ENCODE measurements around the gene CD9.
"Not testable (repeated sequence)": the region's sequence is repeated elsewhere in the genome, so short reads cannot be mapped to it uniquely, and the experiment has no call there.

Gene CD9, protein sequence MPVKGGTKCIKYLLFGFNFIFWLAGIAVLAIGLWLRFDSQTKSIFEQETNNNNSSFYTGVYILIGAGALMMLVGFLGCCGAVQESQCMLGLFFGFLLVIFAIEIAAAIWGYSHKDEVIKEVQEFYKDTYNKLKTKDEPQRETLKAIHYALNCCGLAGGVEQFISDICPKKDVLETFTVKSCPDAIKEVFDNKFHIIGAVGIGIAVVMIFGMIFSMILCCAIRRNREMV

DNA sequence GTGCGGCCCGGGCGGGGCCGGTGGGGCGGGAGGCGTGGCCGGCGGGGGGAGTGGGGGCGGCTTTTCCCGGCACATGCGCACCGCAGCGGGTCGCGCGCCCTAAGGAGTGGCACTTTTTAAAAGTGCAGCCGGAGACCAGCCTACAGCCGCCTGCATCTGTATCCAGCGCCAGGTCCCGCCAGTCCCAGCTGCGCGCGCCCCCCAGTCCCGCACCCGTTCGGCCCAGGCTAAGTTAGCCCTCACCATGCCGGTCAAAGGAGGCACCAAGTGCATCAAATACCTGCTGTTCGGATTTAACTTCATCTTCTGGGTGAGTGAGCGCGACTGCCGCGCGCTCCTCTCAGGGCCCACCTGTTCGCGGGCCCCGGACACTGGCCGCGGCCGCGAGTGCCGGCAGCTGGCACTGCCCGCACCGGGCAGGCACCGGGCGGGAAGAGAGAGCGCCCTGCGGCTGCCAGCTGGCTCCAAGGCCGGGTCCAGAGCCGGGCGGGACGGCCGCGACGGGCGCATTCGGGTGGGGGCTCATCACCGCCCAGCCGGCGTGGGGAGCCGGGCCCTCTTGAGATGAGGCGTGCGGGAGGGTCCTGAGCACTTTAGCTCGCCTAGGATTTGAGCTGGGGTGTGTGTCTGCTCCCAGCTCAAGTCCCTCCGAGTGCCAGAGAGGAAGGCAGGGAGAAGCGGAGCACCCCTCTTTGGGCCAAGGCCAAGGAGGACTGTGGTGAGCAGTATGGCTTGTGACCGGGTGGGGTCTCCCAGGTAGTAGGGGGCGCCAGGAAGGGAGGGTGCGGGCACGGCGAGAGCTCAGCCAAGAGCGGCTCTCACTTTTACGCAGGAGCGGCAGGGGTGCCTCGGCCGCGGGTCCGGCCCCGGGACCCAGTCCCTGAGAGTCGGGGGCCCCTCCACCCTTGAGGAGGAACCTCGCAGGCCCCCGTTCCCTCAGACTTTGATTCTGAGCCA lies at the start of gene CD9:
TSS of gene CD9 (plus strand) at position 145 of the 957 bp plus-strand sequence. CDS start at position 245, 100 bp downstream.
- DNase-seq = peak; percentile 30

DNA sequence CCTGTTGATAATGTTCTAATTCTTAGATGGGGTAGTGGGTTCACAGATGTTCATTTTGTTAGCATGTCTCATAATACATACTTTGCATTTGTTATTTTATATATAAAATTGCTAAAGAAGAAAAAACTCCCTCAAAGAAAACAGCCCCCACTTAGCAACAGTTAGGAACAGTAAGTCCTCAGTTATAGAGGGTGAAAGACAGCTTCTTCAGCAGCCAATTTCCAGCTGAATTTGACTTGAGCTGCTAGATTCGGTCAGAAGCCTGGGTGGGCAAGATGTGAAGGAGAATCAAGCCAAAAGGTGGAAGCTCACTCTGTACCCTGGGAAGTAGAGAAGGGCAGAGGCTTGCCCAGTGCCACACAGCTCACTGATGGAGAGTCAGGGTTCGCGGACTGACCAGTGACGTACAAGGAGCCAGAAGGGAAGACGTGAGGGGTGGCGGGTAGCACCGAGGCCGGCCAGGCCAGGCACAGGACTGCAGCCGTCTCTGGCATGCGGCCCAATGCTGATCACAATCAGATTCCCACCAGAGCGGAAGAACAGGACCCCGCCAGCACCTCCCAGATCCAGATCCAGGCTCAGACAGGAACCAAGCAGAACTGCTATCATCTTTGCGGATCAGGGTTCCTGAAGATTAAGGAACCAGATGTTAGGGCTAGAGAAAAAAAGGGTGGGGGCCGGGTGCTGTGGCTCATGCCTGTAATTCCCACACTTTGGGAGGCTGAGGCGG lies 45.3 kb upstream of the CD9 start:
- DNase-seq = no peak

- no peak for DNase-seq
Measured at GRCh38 chr12:6157482-6157881, 42.7 kb upstream of the CD9 start.

DNA sequence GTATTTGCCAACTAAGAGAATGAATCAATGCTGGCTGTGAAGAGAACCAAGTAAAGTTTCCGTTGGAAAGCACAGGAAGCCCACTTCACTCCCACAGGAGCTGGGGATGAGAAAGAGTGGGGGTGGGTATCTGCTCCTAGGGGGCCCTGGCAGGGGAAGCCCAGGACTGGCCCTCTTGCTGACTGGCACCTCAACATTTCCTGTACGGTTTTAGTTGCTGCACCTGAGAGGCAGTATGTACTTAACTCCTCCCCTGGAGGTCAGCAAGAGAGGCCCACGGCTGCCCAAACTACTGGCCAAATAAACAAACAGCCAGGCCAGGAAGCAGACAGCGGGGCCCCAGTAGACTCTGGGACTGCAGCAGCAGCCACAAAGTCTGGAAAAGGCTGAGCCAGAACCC lies 41.9 kb upstream of the CD9 start:
- no peak for DNase-seq

- DNase-seq = no peak
Measured at GRCh38 chr12:6158749-6159148, 41.5 kb upstream of the CD9 start.

DNA sequence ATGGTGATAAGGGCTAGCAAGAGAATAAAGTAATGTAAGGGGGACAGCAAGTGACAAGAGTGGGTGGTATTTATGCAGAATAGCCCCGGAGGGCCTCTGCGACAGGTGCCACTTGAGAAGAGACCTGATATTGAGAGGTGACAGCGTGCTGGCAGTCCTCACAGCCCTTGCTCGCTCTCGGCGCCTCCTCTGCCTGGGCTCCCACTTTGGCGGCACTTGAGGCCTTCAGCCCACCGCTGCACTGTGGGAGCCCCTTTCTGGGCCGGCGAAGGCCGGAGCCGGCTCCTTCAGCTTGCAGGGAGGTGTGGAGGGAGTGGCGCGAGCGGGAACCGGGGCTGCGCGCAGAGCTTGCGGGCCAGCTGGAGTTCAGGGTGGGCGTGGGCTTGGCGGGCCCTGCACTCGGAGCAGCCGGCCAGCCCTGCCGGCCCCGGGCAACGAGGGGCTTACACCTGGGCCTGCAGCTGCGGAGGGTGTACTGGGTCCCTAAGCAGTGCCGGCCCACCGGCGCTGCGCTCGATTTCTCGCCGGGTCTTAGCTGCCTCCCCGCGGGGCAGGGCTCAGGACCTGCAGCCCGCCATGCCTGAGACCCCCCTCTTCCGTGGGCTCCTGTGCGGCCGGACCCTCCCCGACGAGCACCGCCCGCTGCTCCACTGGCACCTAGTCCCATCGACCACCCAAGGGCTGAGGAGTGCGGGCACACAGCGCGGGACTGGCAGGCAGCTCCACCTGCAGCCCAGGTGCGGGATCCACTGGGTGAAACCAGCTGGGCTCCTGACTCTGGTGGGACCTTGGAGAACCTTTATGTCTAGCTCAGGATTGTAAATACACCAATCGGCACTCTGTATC lies 40.8 kb upstream of the CD9 start:
- DNase-seq = not testable (repeated sequence)

DNA sequence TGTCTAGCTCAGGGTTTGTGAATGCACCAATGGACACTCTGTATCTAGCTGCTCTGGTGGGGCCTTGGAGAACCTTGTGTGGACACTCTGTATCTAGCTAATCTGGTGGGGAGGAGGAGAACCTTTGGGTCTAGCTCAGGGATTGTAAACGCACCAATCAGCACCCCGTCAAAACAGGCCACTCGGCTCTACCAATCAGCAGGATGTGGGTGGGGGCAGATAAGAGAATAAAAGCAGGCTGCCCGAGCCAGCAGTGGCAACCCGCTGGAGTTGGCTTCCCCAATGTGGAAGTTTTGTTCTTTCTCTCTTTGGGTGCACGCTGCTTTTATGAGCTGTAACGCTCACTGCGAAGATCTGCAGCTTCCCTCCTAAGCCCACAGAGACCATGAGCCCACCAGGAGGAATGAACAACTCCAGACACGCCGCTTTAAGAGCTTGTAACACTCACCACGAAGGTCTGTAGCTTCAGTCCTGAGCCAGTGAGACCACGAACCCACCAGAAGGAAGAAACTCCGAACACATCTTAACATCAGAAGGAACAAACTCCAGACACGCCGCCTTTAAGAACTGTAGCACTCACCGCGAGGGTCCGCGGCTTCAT lies 40.1 kb upstream of the CD9 start:
- DNase-seq = not testable (repeated sequence)

DNA sequence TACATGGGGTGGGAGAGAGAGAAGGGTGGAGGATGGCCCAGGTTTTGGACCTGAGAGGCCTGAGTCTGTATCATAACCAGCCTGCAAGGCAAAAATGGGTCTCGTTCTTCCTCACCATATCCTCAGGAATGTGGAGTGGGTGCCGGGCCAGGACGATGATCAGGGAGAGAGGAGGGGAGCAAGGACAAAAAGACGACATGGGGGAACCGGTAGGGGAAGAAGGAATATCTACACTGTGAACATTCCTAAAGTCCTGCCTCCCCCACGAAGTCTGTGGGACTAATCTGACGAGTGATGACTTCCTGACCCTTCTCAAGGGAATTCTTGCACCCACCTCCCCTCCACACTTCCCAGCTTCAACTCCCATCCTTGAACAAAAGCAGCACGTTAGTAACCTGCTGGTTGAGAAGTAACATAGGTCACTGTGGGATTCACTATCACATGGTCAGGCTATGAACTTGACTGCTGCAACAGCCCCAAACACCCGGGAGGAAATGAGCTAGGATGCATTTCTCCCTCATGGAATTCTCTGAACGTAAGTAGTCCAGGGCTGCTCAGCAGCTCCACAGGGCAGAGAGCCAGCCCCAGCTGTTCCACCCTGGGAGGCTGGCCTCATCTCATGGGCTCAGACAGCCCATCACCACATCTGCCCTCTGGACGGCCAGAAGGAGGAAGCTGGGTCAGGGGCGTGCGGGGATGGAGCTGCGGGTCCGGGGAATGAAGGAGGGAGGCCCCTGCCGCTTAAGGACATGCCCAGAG lies 38.9 kb upstream of the CD9 start:
- DNase-seq = no peak

DNA sequence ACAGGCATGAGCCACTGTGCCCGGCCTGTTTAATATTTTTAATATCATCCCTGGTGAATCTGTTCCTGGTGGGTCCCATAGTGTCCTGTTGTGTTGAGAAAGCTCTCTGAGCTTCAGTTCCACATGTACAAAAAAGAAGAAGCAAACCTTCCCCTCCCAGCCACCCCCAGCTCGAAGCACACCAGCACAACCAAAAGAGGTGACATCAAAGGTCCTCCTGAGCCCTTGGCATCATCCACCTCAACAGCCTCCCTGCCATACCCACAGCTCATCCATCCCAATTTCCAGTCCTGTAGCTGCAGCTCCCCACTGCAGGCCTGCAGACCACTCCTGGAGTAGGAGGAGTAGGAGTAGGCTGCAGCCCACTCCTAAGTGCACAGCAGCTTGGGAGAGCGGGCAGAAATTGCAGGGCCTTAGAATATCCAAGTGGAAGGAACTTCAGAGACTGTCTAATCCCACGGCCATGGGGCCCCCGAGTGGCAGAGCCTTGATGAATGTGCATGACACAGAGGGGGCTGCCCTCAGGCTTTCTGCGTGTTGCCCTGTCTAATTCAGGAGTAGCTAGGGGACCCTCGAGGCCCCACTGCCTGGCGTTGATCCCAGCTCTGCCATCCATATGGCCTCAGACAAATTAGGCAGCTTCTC lies 36.7 kb upstream of the CD9 start:
- DNase-seq = no peak

DNA sequence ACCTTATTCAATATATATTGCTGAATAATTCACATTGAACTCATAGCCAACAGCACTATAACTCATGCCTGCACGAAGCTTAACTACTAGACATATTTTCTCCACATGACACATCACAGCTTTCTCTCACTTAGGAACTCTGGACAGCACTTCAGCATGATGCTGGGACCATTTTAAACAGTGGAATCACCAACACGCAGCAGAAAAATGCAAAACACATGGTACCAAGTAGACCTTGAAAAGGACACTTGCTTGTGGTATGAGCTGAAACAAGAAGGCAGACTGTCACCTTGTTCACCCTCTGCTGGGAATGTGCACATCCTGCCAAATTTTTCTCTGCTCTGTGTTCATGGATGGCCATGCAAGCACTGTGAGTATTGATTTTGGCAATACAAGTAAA lies 34.8 kb upstream of the CD9 start:
- no peak for DNase-seq

- no peak for DNase-seq
Measured at GRCh38 chr12:6166808-6167207, 33.4 kb upstream of the CD9 start.

GRCh38 chr12:6167327-6168280 lies 32.6 kb upstream of the CD9 start:
- DNase-seq = peak; percentile 71

GRCh38 chr12:6171409-6172015 lies 28.7 kb upstream of the CD9 start:
- no peak for DNase-seq

GRCh38 chr12:6172086-6172485 lies 28.1 kb upstream of the CD9 start:
- no peak for DNase-seq

DNA sequence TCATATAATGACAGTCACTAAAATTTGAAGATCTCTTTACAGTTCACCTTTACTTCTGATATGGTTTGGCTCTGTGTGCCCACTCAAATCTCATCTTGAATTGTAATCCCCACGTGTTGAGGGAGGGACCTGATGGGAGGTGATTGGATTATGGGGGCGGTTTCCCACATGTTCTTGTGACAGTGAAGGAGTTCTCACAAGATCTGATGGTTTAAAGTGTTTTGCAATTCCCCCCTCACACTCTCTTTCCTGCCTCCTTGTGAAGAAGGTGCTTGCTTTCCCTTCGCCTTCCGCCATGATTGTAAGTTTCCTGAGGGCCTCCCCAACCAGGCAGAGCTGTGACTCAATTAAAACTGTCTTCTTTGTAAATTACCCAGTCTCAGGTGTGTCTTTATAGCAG lies 27.3 kb upstream of the CD9 start:
- no peak for DNase-seq

DNA sequence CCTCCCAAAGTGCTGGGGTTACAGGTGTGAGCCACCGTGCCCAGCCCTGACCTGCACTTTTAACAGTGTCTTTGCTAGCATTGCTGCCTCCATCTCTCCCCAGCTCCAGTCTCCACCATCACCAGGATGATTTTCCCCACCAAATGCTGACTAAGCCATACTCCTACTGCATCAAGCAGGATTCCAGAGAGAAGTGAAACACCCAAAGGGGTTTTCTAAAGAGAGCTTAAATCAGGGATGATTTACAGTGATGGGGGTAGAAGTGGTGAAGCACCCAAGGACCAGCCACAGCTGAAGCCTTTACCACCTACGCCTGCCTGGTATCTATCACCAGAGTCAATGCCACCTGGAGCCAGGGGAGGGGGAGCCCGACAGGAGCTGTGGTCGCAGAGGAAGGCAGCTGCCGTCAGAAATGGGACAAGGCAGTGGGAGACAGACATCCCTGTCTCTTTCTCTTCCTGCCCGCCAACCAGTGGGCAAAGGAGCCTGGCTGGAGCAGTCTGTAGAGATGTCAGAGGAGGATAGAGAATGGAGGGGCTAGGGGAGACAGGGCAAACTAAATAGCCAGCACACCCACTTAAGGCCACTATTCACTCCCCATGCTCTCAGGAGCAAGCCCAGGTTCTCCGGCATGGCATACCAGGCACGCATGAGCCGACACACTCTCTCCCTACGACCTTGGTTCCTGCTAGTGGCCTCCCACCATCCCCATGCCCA lies 22.4 kb upstream of the CD9 start:
- no peak for DNase-seq

GRCh38 chr12:6178981-6179761 lies 21.0 kb upstream of the CD9 start:
- DNase-seq = no peak

Measured in stimulated activated CD4-positive, alpha-beta T cell treated with anti-CD3 and anti-CD28 coated beads, Interleukin-4, amount 100 ng/mL, for 24 hours (primary cell).